Neuronal stem cell (in vitro differentiated cells): ENCODE measurements around the gene CACNA1A.

Experiments used
- DNase-seq: peaks from one replicate; pipeline ENCODE4 v3.0.0-alpha.2; 2013; ENCODE audit warnings: low spot score
- H2AFZ ChIP-seq: one replicate; pipeline ENCODE4 v1.6.1; 2013; ENCODE audit warnings: mild to moderate bottlenecking, low read length, inconsistent platforms
- H2AK5ac ChIP-seq: 2 replicates; pipeline ENCODE4 v1.6.1; 2013; ENCODE audit warnings: low read depth, mild to moderate bottlenecking, inconsistent platforms, low read length, moderate library complexity, mixed read lengths
- H2BK120ac ChIP-seq: 2 replicates; pipeline ENCODE4 v1.6.1; 2013; ENCODE audit warnings: low read depth, mild to moderate bottlenecking, inconsistent platforms, low read length, moderate library complexity, mixed read lengths
- H2BK12ac ChIP-seq: one replicate; pipeline ENCODE4 v1.6.1; 2013; ENCODE audit warnings: low read length, inconsistent platforms
- H2BK15ac ChIP-seq: 2 replicates; pipeline ENCODE4 v1.6.1; 2013; ENCODE audit warnings: mild to moderate bottlenecking, low read length, inconsistent platforms, mixed read lengths
- H2BK5ac ChIP-seq: one replicate; pipeline ENCODE4 v1.6.1; 2013; ENCODE audit warnings: inconsistent platforms, mild to moderate bottlenecking, low read length, moderate library complexity
- H3K14ac ChIP-seq: one replicate; pipeline ENCODE4 v1.6.1; 2013; ENCODE audit warnings: low read length, inconsistent platforms
- H3K18ac ChIP-seq: 2 replicates; pipeline ENCODE4 v1.6.1; 2013; ENCODE audit warnings: low read length, inconsistent platforms
- H3K23ac ChIP-seq: 2 replicates; pipeline ENCODE4 v1.6.1; 2013; ENCODE audit warnings: low read depth, mild to moderate bottlenecking, mixed read lengths, low read length, inconsistent platforms; ENCODE audit not compliant: poor library complexity
- H3K27ac ChIP-seq: replicated peaks from 3 replicates; pipeline ENCODE4 v1.5.1; 2013; ENCODE audit warnings: low read length, inconsistent platforms
- H3K27me3 ChIP-seq, 3 experiments: 2 replicates each; pipeline ENCODE4 v1.6.1; 2013; ENCODE audit warnings: low read length in 3 of 3, mild to moderate bottlenecking in 2 of 3, inconsistent platforms in 1 of 3, low read depth in 1 of 3, mixed read lengths in 1 of 3, moderate library complexity in 1 of 3; ENCODE audit not compliant: control insufficient read depth in 3 of 3, insufficient read depth in 3 of 3
- H3K36me3 ChIP-seq, 2 donors: replicated peaks in 1 of 2; 2 replicates each; pipeline ENCODE4 v1.6.1; 2013; ENCODE audit warnings: low read length in 2 of 2; ENCODE audit not compliant: control insufficient read depth in 2 of 2, insufficient read depth in 2 of 2
- H3K4ac ChIP-seq: 2 replicates; pipeline ENCODE4 v1.6.1; 2013; ENCODE audit warnings: inconsistent platforms, mild to moderate bottlenecking, low read length, moderate library complexity
- H3K4me1 ChIP-seq, 2 donors: 1 replicate in 1 of 2; 2 replicates in 1 of 2; pipeline ENCODE4 v1.6.1; 2013; ENCODE audit warnings: low read length in 2 of 2, low read depth in 1 of 2; ENCODE audit not compliant: control insufficient read depth in 2 of 2, insufficient read depth in 1 of 2
- H3K4me2 ChIP-seq: one replicate; pipeline ENCODE4 v1.6.1; 2013; ENCODE audit warnings: mild to moderate bottlenecking, low read length, inconsistent platforms; ENCODE audit not compliant: insufficient read depth, poor library complexity, severe bottlenecking
- H3K4me3 ChIP-seq, 2 donors: 2 replicates each; pipeline ENCODE4 v1.5.1; 2013; ENCODE audit warnings: low read length in 2 of 2, mild to moderate bottlenecking in 2 of 2, inconsistent platforms in 1 of 2, moderate library complexity in 1 of 2
- H3K79me1 ChIP-seq: one replicate; pipeline ENCODE4 v1.6.1; 2013; ENCODE audit warnings: low read depth, mild to moderate bottlenecking, inconsistent platforms, low read length, moderate library complexity
- H3K9ac ChIP-seq: one replicate; pipeline ENCODE4 v1.6.1; 2013; ENCODE audit warnings: mild to moderate bottlenecking, low read depth, low read length, inconsistent platforms; ENCODE audit not compliant: poor library complexity
- H3K9me3 ChIP-seq, 2 donors: replicated peaks in 1 of 2; 2 replicates each; pipeline versions ENCODE3 to v1.6.1; 2013; ENCODE audit warnings: low read length in 2 of 2, mild to moderate bottlenecking in 2 of 2, inconsistent platforms in 1 of 2, low read depth in 1 of 2, mixed read lengths in 1 of 2, moderate library complexity in 1 of 2; ENCODE audit not compliant: control insufficient read depth in 2 of 2, insufficient read depth in 1 of 2
- H4K8ac ChIP-seq: one replicate; pipeline ENCODE4 v1.6.1; 2013; ENCODE audit warnings: low read depth, mild to moderate bottlenecking, inconsistent platforms, low read length, moderate library complexity
- H4K91ac ChIP-seq: one replicate; pipeline ENCODE4 v1.6.1; 2013; ENCODE audit warnings: low read length, low read depth, mild to moderate bottlenecking, inconsistent platforms; ENCODE audit not compliant: poor library complexity
- WGBS, 2 donors: extraction: QIAGEN DNeasy Blood & Tissue Kit; methylation state at CpG; one replicate each; pipeline ENCODE4 v1.1.7; 2013; ENCODE audit warnings: missing lambda C conversion rate in 2 of 2, mixed read lengths in 1 of 2; ENCODE audit not compliant: insufficient read length in 2 of 2, insufficient replicate concordance in 1 of 2; ENCODE audit errors: extremely low coverage in 2 of 2; 5-methylcytosine and 5-hydroxymethylcytosine counted together

CACNA1A gene

DNA sequence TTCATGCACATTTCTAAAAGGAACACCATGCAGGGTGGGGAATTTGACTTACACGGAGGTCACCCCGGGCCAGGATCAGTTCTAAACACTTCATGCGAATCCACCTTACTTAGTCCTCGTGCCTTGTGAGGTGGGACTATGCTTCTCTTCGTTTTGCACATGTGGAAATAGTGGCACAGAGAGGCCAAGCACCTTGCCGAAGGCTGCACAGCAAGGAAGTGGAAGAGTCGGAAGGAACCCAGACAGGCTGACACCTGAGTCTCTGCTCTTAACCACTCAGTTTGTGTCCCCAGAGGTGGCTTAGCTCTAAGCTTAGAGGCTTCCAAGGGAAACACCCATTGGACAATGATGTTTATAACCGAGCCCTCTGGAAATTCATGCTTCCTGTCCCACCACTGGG, 150.1 kb downstream of the CACNA1A start:
- Histone ChIP-seq H3K23ac (no peak overlapping the region), H3K18ac (no peak overlapping the region), H3K9ac (no peak overlapping the region), H3K79me1 (no peaks in the 10 kb centered on the region), H3K4me3 (no peak overlapping the region), H4K8ac (no peak overlapping the region), H3K9me3 (peaks cover 0 to 10% of the 10 kb centered on the region in 2 donors), H3K4me2 (no peak overlapping the region), H3K36me3 (peaks cover 0 to 14% of the 10 kb centered on the region in 2 donors), H2BK12ac (no peak overlapping the region), H3K4me1 (no peaks in the 10 kb centered on the region), H3K27me3 (no peaks in the 10 kb centered on the region), H3K4ac (no peak overlapping the region), H3K27ac (no peak overlapping the region), H2BK120ac (no peak overlapping the region), H2BK15ac (no peak overlapping the region), H3K14ac (no peak overlapping the region), H2AFZ (no peak overlapping the region), H4K91ac (no peak overlapping the region), H2AK5ac (no peak overlapping the region), H2BK5ac (no peak overlapping the region)
- WGBS, 2 donors, result no CpG with 5 or more reads among the region's 8 CpGs
- DNase-seq, result no peak

DNA sequence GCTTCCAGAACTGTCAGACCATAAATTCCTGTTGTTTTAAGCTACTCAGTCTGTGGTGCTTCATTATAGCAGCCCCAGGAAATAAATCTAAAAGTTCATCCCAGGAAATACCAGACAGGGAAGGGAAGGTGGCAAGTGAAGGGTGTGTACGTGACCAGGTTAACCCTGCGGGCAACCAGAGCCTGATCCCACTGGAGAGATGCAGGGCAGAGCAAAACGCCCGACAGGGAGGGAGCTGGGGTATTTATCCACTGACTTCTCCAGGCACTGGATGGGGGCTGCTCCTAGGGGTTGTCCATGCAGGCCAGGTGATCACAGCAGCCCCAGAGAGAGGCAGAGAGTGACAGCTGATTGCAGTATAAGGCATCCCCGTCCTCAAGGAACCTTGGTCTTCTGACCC, 150.9 kb downstream of the CACNA1A start:
- Histone ChIP-seq H3K27me3 (no peaks in the 10 kb centered on the region), H3K4me2 (no peak overlapping the region), H3K14ac (no peak overlapping the region), H4K91ac (no peak overlapping the region), H3K79me1 (no peaks in the 10 kb centered on the region), H3K4me3 (no peak overlapping the region), H3K27ac (no peak overlapping the region), H2AFZ (no peak overlapping the region), H2BK12ac (no peak overlapping the region), H2BK15ac (no peak overlapping the region), H2BK120ac (no peak overlapping the region), H3K4ac (no peak overlapping the region), H4K8ac (no peak overlapping the region), H2BK5ac (no peak overlapping the region), H3K23ac (no peak overlapping the region), H3K9me3 (peaks cover 0 to 10% of the 10 kb centered on the region in 2 donors), H3K18ac (no peak overlapping the region), H3K36me3 (peaks cover 0 to 14% of the 10 kb centered on the region in 2 donors), H3K4me1 (no peaks in the 10 kb centered on the region), H2AK5ac (no peak overlapping the region), H3K9ac (no peak overlapping the region)
- WGBS, 2 donors, result no CpG with 5 or more reads among the region's 5 CpGs
- DNase-seq, result no peak

DNA sequence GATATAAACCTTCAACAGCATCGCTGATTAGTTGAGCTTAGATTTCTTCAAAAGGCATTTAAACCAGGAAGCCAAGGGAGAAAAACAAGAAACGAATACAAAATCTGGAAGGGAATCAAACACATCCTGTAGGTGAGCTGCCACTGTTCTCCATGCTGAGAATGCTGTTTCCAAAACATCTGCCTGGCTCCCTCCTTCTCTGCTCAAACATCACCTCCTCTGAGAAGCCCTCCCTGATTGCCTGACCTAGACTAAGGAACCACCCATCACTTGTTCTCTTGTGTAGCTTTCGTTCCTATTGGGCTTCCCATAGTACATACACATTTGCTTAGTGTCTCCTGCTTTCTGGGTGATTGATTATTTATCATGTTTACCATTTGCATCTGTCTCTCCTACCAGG, 152.7 kb downstream of the CACNA1A start:
- Histone ChIP-seq H2BK12ac (no peak overlapping the region), H3K27ac (no peak overlapping the region), H2AFZ (no peak overlapping the region), H3K4me2 (no peak overlapping the region), H2BK5ac (no peak overlapping the region), H2BK15ac (no peak overlapping the region), H4K91ac (no peak overlapping the region), H4K8ac (no peak overlapping the region), H3K4me1 (no peaks in the 10 kb centered on the region), H3K79me1 (no peaks in the 10 kb centered on the region), H3K9ac (no peak overlapping the region), H3K36me3 (peaks cover 0 to 17% of the 10 kb centered on the region in 2 donors), H3K27me3 (no peaks in the 10 kb centered on the region), H3K4me3 (no peak overlapping the region), H3K9me3 (peaks cover 0 to 15% of the 10 kb centered on the region in 2 donors), H2BK120ac (no peak overlapping the region), H2AK5ac (no peak overlapping the region), H3K14ac (no peak overlapping the region), H3K23ac (no peak overlapping the region), H3K4ac (no peak overlapping the region), H3K18ac (no peak overlapping the region)
- no peak for DNase-seq
- no CpG with 5 or more reads among the region's 3 CpGs for WGBS, 2 donors

DNA sequence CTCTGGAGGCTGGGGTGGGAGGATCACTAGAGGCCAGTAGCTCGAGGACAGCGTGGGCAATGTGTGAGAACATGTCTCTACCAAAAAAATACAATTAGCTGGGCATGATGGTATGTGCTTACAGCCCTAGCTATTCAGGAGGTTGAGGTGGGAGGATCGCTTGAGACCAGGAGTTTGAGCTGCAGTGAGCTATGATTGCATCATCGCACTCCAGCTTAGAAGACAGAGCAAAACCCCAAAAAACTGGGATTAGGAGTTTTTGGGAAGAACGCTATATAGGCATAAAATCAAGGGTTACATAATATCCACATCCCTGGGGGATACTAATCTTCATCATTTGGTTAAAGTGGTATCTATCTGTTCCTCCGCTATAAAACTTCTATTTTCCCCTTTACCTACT, 155.5 kb downstream of the CACNA1A start:
- Histone ChIP-seq H4K91ac (no peak overlapping the region), H3K27ac (no peak overlapping the region), H2AK5ac (no peak overlapping the region), H3K4me2 (no peak overlapping the region), H3K4me1 (no peaks in the 10 kb centered on the region), H2BK12ac (no peak overlapping the region), H2BK15ac (no peak overlapping the region), H3K14ac (no peak overlapping the region), H3K18ac (no peak overlapping the region), H3K36me3 (peaks cover 0 to 11% of the 10 kb centered on the region in 2 donors), H3K9me3 (peaks cover 0 to 13% of the 10 kb centered on the region in 2 donors), H3K79me1 (no peaks in the 10 kb centered on the region), H3K9ac (no peak overlapping the region), H2BK120ac (no peak overlapping the region), H2BK5ac (no peak overlapping the region), H3K4me3 (no peak overlapping the region), H2AFZ (no peak overlapping the region), H3K27me3 (no peaks in the 10 kb centered on the region), H3K4ac (no peak overlapping the region), H4K8ac (no peak overlapping the region), H3K23ac (no peak overlapping the region)
- WGBS, 2 donors, result no CpG with 5 or more reads among the region's 6 CpGs
- DNase-seq, result no peak
